OCI-LY3 (cell line): ENCODE results near the gene ZNF22.
A peak's percentile ranks its signal among the peaks of the same experiment; 100 is the strongest.
"Not testable (repeated sequence)": the region's sequence is repeated elsewhere in the genome, so short reads cannot be mapped to it uniquely, and the experiment has no call there.

Experiments used
- H2AFZ ChIP-seq: fragments of 200-600, 300-600 bp; shearing (Covaris generic); 2 replicates; pipeline ENCODE4 v1.6.0; 2014; ENCODE audit warnings: antibody characterized with exemption, low read depth, low read length
- H3K27ac ChIP-seq: fragments of 200-600, 300-600 bp; sonication (generic); 2 replicates; pipeline ENCODE4 v1.5.1; 2014; ENCODE audit warnings: mild to moderate bottlenecking, low read length, moderate library complexity, mixed read lengths
- H3K27me3 ChIP-seq: fragments of 200-600, 300-600 bp; sonication (generic); 2 replicates; pipeline ENCODE4 v1.6.1; 2014; ENCODE audit warnings: low read depth, low read length, mixed read lengths
- H3K36me3 ChIP-seq: fragments of 200-600, 300-600 bp; sonication (generic); replicated peaks from 2 replicates; pipeline ENCODE3; 2014; ENCODE audit warnings: low read depth, low read length, mixed read lengths
- H3K4me1 ChIP-seq: fragments of 300-600, 200-600 bp; sonication (generic); 2 replicates; pipeline ENCODE4 v1.6.1; 2014; ENCODE audit warnings: low read length, mixed read lengths
- H3K4me2 ChIP-seq: fragments of 200-600, 300-600 bp; sonication (generic); 2 replicates; pipeline ENCODE4 v1.6.1; 2014; ENCODE audit warnings: low read length, mixed read lengths
- H3K4me3 ChIP-seq: fragments of 300-600, 200-600 bp; sonication (generic); 2 replicates; pipeline ENCODE4 v1.5.1; 2014; ENCODE audit warnings: antibody characterized with exemption, mild to moderate bottlenecking, low read length, moderate library complexity
- H3K79me2 ChIP-seq: fragments of 300-600, 200-600 bp; shearing (Covaris generic); 2 replicates; pipeline ENCODE4 v1.6.1; 2014; ENCODE audit warnings: mild to moderate bottlenecking, low read length, mixed read lengths
- H3K9ac ChIP-seq: fragments of 300-600, 200-600 bp; shearing (Covaris generic); 2 replicates; pipeline ENCODE4 v1.6.0; 2014; ENCODE audit warnings: mild to moderate bottlenecking, low read length, moderate library complexity
- H3K9me3 ChIP-seq: fragments of 200-600, 300-600 bp; shearing (Covaris generic); 2 replicates; pipeline ENCODE4 v1.6.1; 2014; ENCODE audit warnings: low read length, mixed read lengths; ENCODE audit not compliant: insufficient read depth
- H4K20me1 ChIP-seq: fragments of 200-600, 300-600 bp; sonication (generic); 2 replicates; pipeline ENCODE4 v1.6.1; 2016; ENCODE audit warnings: low read length, mixed read lengths; ENCODE audit not compliant: insufficient read depth
- EZH2phosphoT487 ChIP-seq: fragments of 200-600 bp; shearing (Covaris generic); IDR thresholded peaks from 2 replicates; pipeline ENCODE4 v1.6.1; 2018; ENCODE audit warnings: antibody characterized with exemption, mixed run types, low read depth
- TF ChIP-seq, protein P1 (sequence below): fragments of 200-600, 300-600 bp; sonication (generic); IDR thresholded peaks from 2 replicates; pipeline ENCODE4 v1.5.1; 2014; ENCODE audit warnings: antibody characterized with exemption, low read length, low read depth

ZNF22 gene

GRCh38 chr10:45008524-45009161 is 7.9 kb downstream of the ZNF22 start:
- Histone ChIP-seq H3K27ac (no peak overlapping the region), H2AFZ (0 out of 2 replicates have a peak overlapping the region, but pooled peaks have one; percentile 23), H3K4me2 (peak overlapping the region; percentile 51), H3K9me3 (no peaks in the 10 kb centered on the region), H3K4me1 (no peaks in the 10 kb centered on the region), H3K9ac (no peak overlapping the region), H4K20me1 (no peaks in the 10 kb centered on the region), H3K79me2 (no peaks in the 10 kb centered on the region), H3K27me3 (no peaks in the 10 kb centered on the region), H3K4me3 (no peak overlapping the region), H3K36me3 (peaks cover 2% of the 10 kb centered on the region)
- TF ChIP-seq EZH2phosphoT487: no peak
- TF ChIP-seq, protein P1, sequence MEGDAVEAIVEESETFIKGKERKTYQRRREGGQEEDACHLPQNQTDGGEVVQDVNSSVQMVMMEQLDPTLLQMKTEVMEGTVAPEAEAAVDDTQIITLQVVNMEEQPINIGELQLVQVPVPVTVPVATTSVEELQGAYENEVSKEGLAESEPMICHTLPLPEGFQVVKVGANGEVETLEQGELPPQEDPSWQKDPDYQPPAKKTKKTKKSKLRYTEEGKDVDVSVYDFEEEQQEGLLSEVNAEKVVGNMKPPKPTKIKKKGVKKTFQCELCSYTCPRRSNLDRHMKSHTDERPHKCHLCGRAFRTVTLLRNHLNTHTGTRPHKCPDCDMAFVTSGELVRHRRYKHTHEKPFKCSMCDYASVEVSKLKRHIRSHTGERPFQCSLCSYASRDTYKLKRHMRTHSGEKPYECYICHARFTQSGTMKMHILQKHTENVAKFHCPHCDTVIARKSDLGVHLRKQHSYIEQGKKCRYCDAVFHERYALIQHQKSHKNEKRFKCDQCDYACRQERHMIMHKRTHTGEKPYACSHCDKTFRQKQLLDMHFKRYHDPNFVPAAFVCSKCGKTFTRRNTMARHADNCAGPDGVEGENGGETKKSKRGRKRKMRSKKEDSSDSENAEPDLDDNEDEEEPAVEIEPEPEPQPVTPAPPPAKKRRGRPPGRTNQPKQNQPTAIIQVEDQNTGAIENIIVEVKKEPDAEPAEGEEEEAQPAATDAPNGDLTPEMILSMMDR: peak; percentile 73

GRCh38 chr10:45014557-45014956 is 13.8 kb downstream of the ZNF22 start:
- not testable (repeated sequence) for H3K4me2 ChIP-seq, H3K79me2 ChIP-seq, H3K27ac ChIP-seq, H3K9ac ChIP-seq, H3K36me3 ChIP-seq, H3K27me3 ChIP-seq, H3K4me1 ChIP-seq, H4K20me1 ChIP-seq, H3K4me3 ChIP-seq, H2AFZ ChIP-seq, H3K9me3 ChIP-seq

GRCh38 chr10:45015590-45015989 is 14.9 kb downstream of the ZNF22 start:
- Histone ChIP-seq H3K79me2 (no peaks in the 10 kb centered on the region), H3K27ac (no peak overlapping the region), H3K36me3 (no peaks in the 10 kb centered on the region), H3K4me2 (no peak overlapping the region), H3K27me3 (no peaks in the 10 kb centered on the region), H3K4me1 (no peaks in the 10 kb centered on the region), H3K4me3 (no peak overlapping the region), H3K9me3 (no peaks in the 10 kb centered on the region), H4K20me1 (no peaks in the 10 kb centered on the region), H2AFZ (no peak overlapping the region), H3K9ac (no peak overlapping the region)
- TF ChIP-seq, protein P1: no peak
- TF ChIP-seq EZH2phosphoT487: no peak

DNA sequence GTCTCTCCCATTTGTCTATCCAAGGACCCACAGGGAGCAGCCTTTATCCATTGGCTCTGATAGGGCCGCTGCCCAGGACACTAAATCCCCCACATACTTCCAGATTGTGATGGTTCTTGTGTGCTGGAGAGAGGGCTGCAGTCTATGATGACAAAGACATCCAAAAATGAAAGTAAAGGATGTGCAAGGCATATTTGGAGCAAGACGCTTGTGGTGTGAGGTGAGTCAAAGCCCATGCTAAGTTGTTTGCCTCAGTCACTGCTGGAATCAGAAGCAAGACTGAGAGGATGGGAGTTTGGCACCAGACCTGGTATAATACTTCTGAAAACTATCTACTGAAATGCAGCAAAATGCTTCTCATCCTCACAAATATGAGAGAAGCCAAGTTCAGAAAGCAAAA is 22.7 kb downstream of the ZNF22 start:
- H3K27ac ChIP-seq: no peak overlapping the region
- H3K4me1 ChIP-seq: no peaks in the 10 kb centered on the region
- TF ChIP-seq, protein P1: no peak
- no peak for TF ChIP-seq EZH2phosphoT487
- no peak overlapping the region for H3K4me3 ChIP-seq
- H3K79me2 ChIP-seq: no peaks in the 10 kb centered on the region
- no peaks in the 10 kb centered on the region for H3K27me3 ChIP-seq
- no peaks in the 10 kb centered on the region for H3K36me3 ChIP-seq
- no peak overlapping the region for H2AFZ ChIP-seq
- H4K20me1 ChIP-seq: no peaks in the 10 kb centered on the region
- no peak overlapping the region for H3K9ac ChIP-seq
- H3K9me3 ChIP-seq: no peaks in the 10 kb centered on the region
- no peak overlapping the region for H3K4me2 ChIP-seq
